OCI-LY3 (cell line): ENCODE measurements around the gene ANK3.

Experiments used
- H2AFZ ChIP-seq: fragments of 200-600, 300-600 bp; shearing (Covaris generic); 2 replicates; pipeline ENCODE4 v1.6.0; 2014; ENCODE audit warnings: antibody characterized with exemption, low read depth, low read length
- H3K27ac ChIP-seq: fragments of 200-600, 300-600 bp; sonication (generic); 2 replicates; pipeline ENCODE4 v1.5.1; 2014; ENCODE audit warnings: mild to moderate bottlenecking, low read length, moderate library complexity, mixed read lengths
- H3K27me3 ChIP-seq: fragments of 200-600, 300-600 bp; sonication (generic); 2 replicates; pipeline ENCODE4 v1.6.1; 2014; ENCODE audit warnings: low read depth, low read length, mixed read lengths
- H3K36me3 ChIP-seq: fragments of 200-600, 300-600 bp; sonication (generic); replicated peaks from 2 replicates; pipeline ENCODE3; 2014; ENCODE audit warnings: low read depth, low read length, mixed read lengths
- H3K4me1 ChIP-seq: fragments of 300-600, 200-600 bp; sonication (generic); 2 replicates; pipeline ENCODE4 v1.6.1; 2014; ENCODE audit warnings: low read length, mixed read lengths
- H3K4me2 ChIP-seq: fragments of 200-600, 300-600 bp; sonication (generic); 2 replicates; pipeline ENCODE4 v1.6.1; 2014; ENCODE audit warnings: low read length, mixed read lengths
- H3K4me3 ChIP-seq: fragments of 300-600, 200-600 bp; sonication (generic); 2 replicates; pipeline ENCODE4 v1.5.1; 2014; ENCODE audit warnings: antibody characterized with exemption, mild to moderate bottlenecking, low read length, moderate library complexity
- H3K79me2 ChIP-seq: fragments of 300-600, 200-600 bp; shearing (Covaris generic); 2 replicates; pipeline ENCODE4 v1.6.1; 2014; ENCODE audit warnings: mild to moderate bottlenecking, low read length, mixed read lengths
- H3K9ac ChIP-seq: fragments of 300-600, 200-600 bp; shearing (Covaris generic); 2 replicates; pipeline ENCODE4 v1.6.0; 2014; ENCODE audit warnings: mild to moderate bottlenecking, low read length, moderate library complexity
- H3K9me3 ChIP-seq: fragments of 200-600, 300-600 bp; shearing (Covaris generic); 2 replicates; pipeline ENCODE4 v1.6.1; 2014; ENCODE audit warnings: low read length, mixed read lengths; ENCODE audit not compliant: insufficient read depth
- H4K20me1 ChIP-seq: fragments of 200-600, 300-600 bp; sonication (generic); 2 replicates; pipeline ENCODE4 v1.6.1; 2016; ENCODE audit warnings: low read length, mixed read lengths; ENCODE audit not compliant: insufficient read depth
- CTCF ChIP-seq: fragments of 200-600, 300-600 bp; sonication (generic); IDR thresholded peaks from 2 replicates; pipeline ENCODE4 v1.5.1; 2014; ENCODE audit warnings: antibody characterized with exemption, low read length, low read depth
- EZH2phosphoT487 ChIP-seq: fragments of 200-600 bp; shearing (Covaris generic); IDR thresholded peaks from 2 replicates; pipeline ENCODE4 v1.6.1; 2018; ENCODE audit warnings: antibody characterized with exemption, mixed run types, low read depth

The ANK3 gene

GRCh38 chr10:60008816-60009215 lies 380.9 kb downstream of the ANK3 start:
- H2AFZ ChIP-seq = no peak overlapping the region
- no peaks in the 10 kb centered on the region for H3K36me3 ChIP-seq
- no peak overlapping the region for H3K9ac ChIP-seq
- no peaks in the 10 kb centered on the region for H3K27me3 ChIP-seq
- no peaks in the 10 kb centered on the region for H3K4me1 ChIP-seq
- no peaks in the 10 kb centered on the region for H3K9me3 ChIP-seq
- no peaks in the 10 kb centered on the region for H3K79me2 ChIP-seq
- TF ChIP-seq EZH2phosphoT487 (no peak), CTCF (no peak)
- no peaks in the 10 kb centered on the region for H4K20me1 ChIP-seq
- no peak overlapping the region for H3K4me2 ChIP-seq
- no peak overlapping the region for H3K27ac ChIP-seq
- no peak overlapping the region for H3K4me3 ChIP-seq

GRCh38 chr10:60006062-60006461 lies 383.6 kb downstream of the ANK3 start:
- Histone ChIP-seq H3K79me2 (no peaks in the 10 kb centered on the region), H3K27ac (no peak overlapping the region), H3K36me3 (no peaks in the 10 kb centered on the region), H3K9me3 (no peaks in the 10 kb centered on the region), H4K20me1 (no peaks in the 10 kb centered on the region), H3K9ac (no peak overlapping the region), H3K4me1 (no peaks in the 10 kb centered on the region), H3K4me3 (no peak overlapping the region), H2AFZ (no peak overlapping the region), H3K27me3 (no peaks in the 10 kb centered on the region), H3K4me2 (no peak overlapping the region)
- TF ChIP-seq CTCF = no peak
- TF ChIP-seq EZH2phosphoT487 = no peak

- no peak overlapping the region for H3K9ac ChIP-seq
- no peaks in the 10 kb centered on the region for H3K79me2 ChIP-seq
- no peak overlapping the region for H2AFZ ChIP-seq
- no peaks in the 10 kb centered on the region for H3K27me3 ChIP-seq
- H3K4me1 ChIP-seq = no peaks in the 10 kb centered on the region
- no peak overlapping the region for H3K4me3 ChIP-seq
- H3K27ac ChIP-seq = no peak overlapping the region
- no peaks in the 10 kb centered on the region for H4K20me1 ChIP-seq
- TF ChIP-seq EZH2phosphoT487 = no peak
- TF ChIP-seq CTCF = no peak
- no peaks in the 10 kb centered on the region for H3K36me3 ChIP-seq
- H3K9me3 ChIP-seq = no peaks in the 10 kb centered on the region
- no peak overlapping the region for H3K4me2 ChIP-seq
Measured at GRCh38 chr10:60003651-60004523, 385.8 kb downstream of the ANK3 start.

- Histone ChIP-seq H3K9ac (no peak overlapping the region), H3K4me3 (no peak overlapping the region), H3K27me3 (no peaks in the 10 kb centered on the region), H3K4me1 (no peaks in the 10 kb centered on the region), H2AFZ (no peak overlapping the region), H3K9me3 (no peaks in the 10 kb centered on the region), H3K36me3 (no peaks in the 10 kb centered on the region), H4K20me1 (no peaks in the 10 kb centered on the region), H3K4me2 (no peak overlapping the region), H3K79me2 (no peaks in the 10 kb centered on the region), H3K27ac (no peak overlapping the region)
- TF ChIP-seq CTCF = no peak
- no peak for TF ChIP-seq EZH2phosphoT487
Measured at GRCh38 chr10:60000747-60001146, 388.9 kb downstream of the ANK3 start.
